HepG2 (cell line): ENCODE results near the gene SLC35F6.

ENCODE experiments used
- EZH2 ChIP-seq: conservative IDR thresholded peaks from 2 replicates; pipeline ENCODE4 v1.6.1; 2012; ENCODE audit warnings: mild to moderate bottlenecking, low read depth, low read length, moderate library complexity
- NKX3-1 ChIP-seq: sonication (generic); formaldehyde crosslinking; IDR thresholded peaks from 2 replicates; pipeline ENCODE4 v1.5.0; 2020; ENCODE audit warnings: missing genetic modification reagents
- TAF15 ChIP-seq: fragments of 200-400 bp; formaldehyde crosslinking; IDR thresholded peaks from one replicate; pipeline ENCODE4 v1.6.1; 2018; ENCODE audit warnings: mild to moderate bottlenecking, low read depth, low read length; ENCODE audit not compliant: poor library complexity, severe bottlenecking

- TF ChIP-seq TAF15 (no peak), EZH2 (no peak), NKX3-1 (CRISPR knock-in tag) (no peak)
Observed at GRCh38 chr2:26740890-26741302, 23.2 kb upstream of the SLC35F6 start.
